K562 (cell line): ENCODE data around the gene ZNF429. TPM values are rescaled to one million over a fixed set of nuclear protein-coding genes. Genes with fewer than 3 reads are reported as not detected.

Source experiments
- BRD4 ChIP-seq: fragments of 200-600 bp; sonication (generic); IDR thresholded peaks from 2 replicates; pipeline ENCODE4 v1.6.1; 2017; ENCODE audit warnings: inconsistent platforms
- CTBP1 ChIP-seq: fragments of 450-650 bp; IDR thresholded peaks from 2 replicates; pipeline ENCODE4 v1.6.1; 2016; ENCODE audit warnings: borderline replicate concordance
- DDX20 ChIP-seq: fragments of 450-650 bp; IDR thresholded peaks from 2 replicates; pipeline ENCODE4 v1.6.1; 2016; ENCODE audit warnings: missing genetic modification characterization, low read depth, mild to moderate bottlenecking, missing compliant biosample characterization, moderate library complexity
- FOXP1 ChIP-seq: sonication (generic); formaldehyde crosslinking; IDR thresholded peaks from 2 replicates; pipeline ENCODE4 v1.8.0; 2022; ENCODE audit warnings: mild to moderate bottlenecking, missing genetic modification reagents
- GABPA ChIP-seq: fragments of 200-800 bp; sonication (Bioruptor generic); conservative IDR thresholded peaks from 2 replicates; pipeline ENCODE4 v1.6.1; 2016; ENCODE audit warnings: low read depth, missing genetic modification characterization, missing compliant biosample characterization
- GTF2A2 ChIP-seq: IDR thresholded peaks from 2 replicates; pipeline ENCODE4 v1.6.1; 2016; ENCODE audit warnings: mild to moderate bottlenecking, missing genetic modification characterization, missing compliant biosample characterization
- HDGF ChIP-seq: fragments of 450-650 bp; IDR thresholded peaks from 2 replicates; pipeline ENCODE4 v1.6.1; 2016
- KHSRP ChIP-seq: fragments of 450-650 bp; IDR thresholded peaks from 2 replicates; pipeline ENCODE4 v1.6.1; 2017
- PBX2 ChIP-seq, 2 experiments: IDR thresholded peaks in 1 of 2; conservative IDR thresholded peaks in 1 of 2; 2 replicates each; pipeline ENCODE4 v1.6.1; 2016; ENCODE audit warnings: low read depth in 2 of 2, mild to moderate bottlenecking in 1 of 2, missing compliant biosample characterization in 1 of 2, missing genetic modification characterization in 1 of 2, moderate library complexity in 1 of 2
- SAP30 ChIP-seq: fragments of 200-600 bp; sonication (generic); IDR thresholded peaks from 2 replicates; pipeline ENCODE4 v1.6.1; 2012; ENCODE audit warnings: borderline replicate concordance, low read depth, mild to moderate bottlenecking, moderate library complexity, low read length, control low read depth, inconsistent platforms; ENCODE audit not compliant: insufficient read depth, poor library complexity, severe bottlenecking
- SETDB1 ChIP-seq: IDR thresholded peaks from one replicate; pipeline ENCODE4 v1.6.1; 2012; ENCODE audit warnings: low read length, control low read depth, inconsistent platforms
- SP2 ChIP-seq: IDR thresholded peaks from 2 replicates; pipeline ENCODE4 v1.6.1; 2011; ENCODE audit warnings: mild to moderate bottlenecking, low read depth, low read length, moderate library complexity; ENCODE audit not compliant: poor library complexity, severe bottlenecking; ENCODE audit errors: extremely low read depth
- TGIF2 ChIP-seq: sonication (generic); formaldehyde crosslinking; IDR thresholded peaks from 2 replicates; pipeline ENCODE4 v1.8.1; 2022; ENCODE audit warnings: mild to moderate bottlenecking, missing genetic modification reagents, moderate library complexity
- ZMIZ1 ChIP-seq, 2 experiments: fragments of 150-350 bp in 1 of 2; IDR thresholded peaks; 2 replicates each; pipeline ENCODE4 v1.6.1; 2012 to 2016; ENCODE audit warnings: low read depth in 2 of 2, low read length in 2 of 2, mild to moderate bottlenecking in 1 of 2, moderate library complexity in 1 of 2
- ZNF197 ChIP-seq: fragments of 200-800 bp; sonication (Bioruptor generic); IDR thresholded peaks from 2 replicates; pipeline ENCODE4 v1.6.1; 2016; ENCODE audit warnings: low read depth, missing genetic modification characterization, missing compliant biosample characterization
- ZNF23 ChIP-seq: fragments of 250-450 bp; sonication (Bioruptor Pico); IDR thresholded peaks from 2 replicates; pipeline ENCODE4 v1.4.0; 2020; ENCODE audit warnings: mild to moderate bottlenecking
- ZNF696 ChIP-seq: fragments of 250-450 bp; sonication (Bioruptor Pico); conservative IDR thresholded peaks from 2 replicates; pipeline ENCODE4 v1.4.0; 2020; ENCODE audit warnings: mild to moderate bottlenecking, moderate library complexity
- ZNF740 ChIP-seq, 3 experiments: fragments of 200-800 bp in 1 of 3; sonication (Bioruptor generic) in 1 of 3; sonication (generic) in 1 of 3; formaldehyde crosslinking in 1 of 3; IDR thresholded peaks; 2 replicates each; pipeline versions ENCODE4 v1.6.1 to v1.8.0; 2016 to 2022; ENCODE audit warnings: mild to moderate bottlenecking in 2 of 3, missing compliant biosample characterization in 2 of 3, missing genetic modification characterization in 2 of 3, missing genetic modification reagents in 1 of 3
- ZNF766 ChIP-seq: fragments of 200-800 bp; sonication (Bioruptor generic); conservative IDR thresholded peaks from 2 replicates; pipeline ENCODE4 v1.6.1; 2016; ENCODE audit warnings: missing genetic modification characterization, missing compliant biosample characterization
- ZNF785 ChIP-seq: fragments of 250-450 bp; sonication (Bioruptor Pico); IDR thresholded peaks from 2 replicates; pipeline ENCODE4 v1.4.0; 2020; ENCODE audit warnings: mild to moderate bottlenecking
- polyA plus RNA-seq, 8 experiments: library from polyadenylated mRNA; depleted of rRNA in 4 of 8; stranded (reverse) in 5 of 8; unstranded in 3 of 8; fragments of >200 nt; fragmentation: Nextera tagmentation in 2 of 8; fragmentation: Illumina TruSeq in 1 of 8; extraction: Ambion mirVana in 2 of 8; extraction: Trizol in 1 of 8; gene quantifications; 2 replicates each; pipeline versions ENCODE4 v1.2.1 to v1.2.3, GENCODE V29; 2011 to 2014; ENCODE audit warnings: inconsistent platforms in 1 of 8, missing spikeins in 1 of 8
- total RNA-seq, 7 experiments: library from RNA; depleted of rRNA in 6 of 7; stranded (reverse); fragments of >200 nt in 6 of 7; fragmentation: Illumina TruSeq in 2 of 7; extraction: Trizol in 2 of 7; gene quantifications; 2 replicates each; pipeline versions ENCODE4 v1.2.1 to v1.2.3, GENCODE V29; 2011 to 2021; ENCODE audit warnings: low replicate concordance in 1 of 7

Gene ZNF429
- total and polyA plus RNA-seq, 9 of the 15 experiments (the other 6 are each of a cell fraction or from before 2014, with no cell fraction given): 11.4 to 24.5 (median 16.3) TPM

GRCh38 chr19:21602082-21602658 lies 96.8 kb downstream of the ZNF429 start (continued):
- TF ChIP-seq PBX2 (CRISPR knock-in tag; IDR thresholded peaks at IDR 0.05; ENCODE audit: low read depth) (no peak), PBX2 (tag; conservative IDR thresholded peaks at IDR 0.05; ENCODE audit: low read depth) (0 out of 2 replicates have a peak, but pooled peaks have one; percentile 8), SP2 (no peak), ZNF197 (CRISPR knock-in tag) (no peak; the same call in 1 of the 2 replicates), HDGF (no peak), DDX20 (0 out of 2 replicates have a peak, but pooled peaks have one; percentile 51), BRD4 (peak; percentile 82; the same call in 1 of the 2 replicates), CTBP1 (no peak), TGIF2 (CRISPR knock-in tag) (no peak), KHSRP (no peak), ZNF740 (CRISPR knock-in tag; IDR thresholded peaks at IDR 0.05) (no peak), ZNF740 (tag; IDR thresholded peaks at IDR 0.05) (peak in 1 of 2 experiments; percentile 82; a peak in 1 of 4 replicates), ZNF23 (CRISPR knock-in tag) (no peak), SETDB1 (no peak), SAP30 (no peak), GTF2A2 (0 out of 2 replicates have a peak, but pooled peaks have one; percentile 64), ZNF785 (no peak), ZNF766 (CRISPR knock-in tag) (peak; percentile 44; the same call in 1 of the 2 replicates), ZNF696 (CRISPR knock-in tag) (no peak), GABPA (tag) (peak; percentile 39; the same call in 1 of the 2 replicates), FOXP1 (no peak), ZMIZ1 (IDR thresholded peaks at IDR 0.05; ENCODE audit: low read depth in 2 of 2, low read length in 2 of 2) (no peak)
